ENCODE results near the gene PER2. TPM values are rescaled to one million over a fixed set of nuclear protein-coding genes. Genes with fewer than 3 reads are reported as not detected.

The PER2 gene
- total and polyA plus RNA-seq, 12 donors, result 1.3 to 11.4 (median 4.8) TPM

DNA sequence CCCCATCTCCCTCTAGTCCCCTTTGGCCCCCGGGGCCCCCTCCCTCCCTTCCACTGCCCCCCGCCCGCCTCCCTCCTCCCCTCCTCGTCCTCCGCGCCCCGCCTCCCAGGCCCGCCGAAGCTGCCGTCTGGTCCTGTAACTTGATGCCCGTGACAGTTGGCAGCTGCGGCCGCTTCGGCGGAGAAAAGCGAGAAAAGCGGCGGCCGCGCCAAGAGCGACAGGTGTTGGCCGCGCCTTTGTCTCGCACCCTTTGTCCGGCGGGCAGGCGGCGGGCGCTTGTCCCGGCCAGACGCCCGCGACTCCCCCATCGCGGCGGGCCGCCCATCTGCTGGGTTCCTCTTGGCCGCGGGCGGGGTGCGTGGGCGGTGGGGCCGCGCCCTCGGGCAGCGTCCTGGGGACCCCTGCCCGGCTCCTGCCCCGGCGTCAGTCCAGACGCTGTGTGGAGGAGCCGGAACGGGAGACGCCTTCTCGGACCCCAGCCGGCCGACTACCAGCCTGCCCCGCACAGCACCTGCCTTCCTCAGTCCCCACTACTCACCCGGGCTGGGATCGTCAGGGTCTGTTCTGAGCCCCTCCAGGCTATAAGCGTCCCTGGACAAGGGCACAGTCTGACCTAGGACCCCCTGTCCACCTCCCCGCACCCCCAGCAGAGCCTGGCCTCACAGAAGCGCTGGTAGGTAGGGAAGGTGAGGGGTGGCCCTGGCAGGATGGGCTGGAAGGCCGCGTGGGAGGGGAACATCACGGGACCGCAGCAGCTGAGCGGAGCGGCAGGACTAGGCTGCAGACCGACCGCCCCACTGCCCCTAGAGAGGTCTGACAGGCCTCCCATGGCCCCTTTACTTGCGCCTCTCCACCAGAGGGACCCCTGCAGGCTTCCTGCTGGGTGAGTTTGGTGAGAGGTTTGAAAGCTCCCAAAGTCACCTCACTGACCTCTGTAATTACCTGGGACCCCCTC is 47.4 kb downstream of the PER2 start:
- Histone ChIP-seq H3K4me1 (replicated peaks in 1 of 2) (peaks cover 13 to 25% of the 10 kb centered on the region in 2 donors), H3K27ac (no peak overlapping the region), H3K4me3 (peak overlapping the region in 1 of 4 donors; percentile 27), H3K9me3 (replicated peaks in 1 of 3) (no peaks in the 10 kb centered on the region), H3K36me3 (replicated peaks in 1 of 2) (peaks cover 0 to 6% of the 10 kb centered on the region in 2 donors), H3K27me3 (no peaks in the 10 kb centered on the region)
- DNase-seq, result peak in 5 of 7 donors; percentile 44 to 76 (median 58)
- 18 to 74% (median 46%) methylated on average over 11 to 70 of the region's 71 CpGs for WGBS, 4 donors
- TF ChIP-seq POLR2A (IDR thresholded peaks at IDR 0.05), result no peak
- TF ChIP-seq, protein P1, sequence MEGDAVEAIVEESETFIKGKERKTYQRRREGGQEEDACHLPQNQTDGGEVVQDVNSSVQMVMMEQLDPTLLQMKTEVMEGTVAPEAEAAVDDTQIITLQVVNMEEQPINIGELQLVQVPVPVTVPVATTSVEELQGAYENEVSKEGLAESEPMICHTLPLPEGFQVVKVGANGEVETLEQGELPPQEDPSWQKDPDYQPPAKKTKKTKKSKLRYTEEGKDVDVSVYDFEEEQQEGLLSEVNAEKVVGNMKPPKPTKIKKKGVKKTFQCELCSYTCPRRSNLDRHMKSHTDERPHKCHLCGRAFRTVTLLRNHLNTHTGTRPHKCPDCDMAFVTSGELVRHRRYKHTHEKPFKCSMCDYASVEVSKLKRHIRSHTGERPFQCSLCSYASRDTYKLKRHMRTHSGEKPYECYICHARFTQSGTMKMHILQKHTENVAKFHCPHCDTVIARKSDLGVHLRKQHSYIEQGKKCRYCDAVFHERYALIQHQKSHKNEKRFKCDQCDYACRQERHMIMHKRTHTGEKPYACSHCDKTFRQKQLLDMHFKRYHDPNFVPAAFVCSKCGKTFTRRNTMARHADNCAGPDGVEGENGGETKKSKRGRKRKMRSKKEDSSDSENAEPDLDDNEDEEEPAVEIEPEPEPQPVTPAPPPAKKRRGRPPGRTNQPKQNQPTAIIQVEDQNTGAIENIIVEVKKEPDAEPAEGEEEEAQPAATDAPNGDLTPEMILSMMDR (IDR thresholded peaks at IDR 0.05), result no peak
- intact Hi-C loops (cut with DNase I), result no loop called here

DNA sequence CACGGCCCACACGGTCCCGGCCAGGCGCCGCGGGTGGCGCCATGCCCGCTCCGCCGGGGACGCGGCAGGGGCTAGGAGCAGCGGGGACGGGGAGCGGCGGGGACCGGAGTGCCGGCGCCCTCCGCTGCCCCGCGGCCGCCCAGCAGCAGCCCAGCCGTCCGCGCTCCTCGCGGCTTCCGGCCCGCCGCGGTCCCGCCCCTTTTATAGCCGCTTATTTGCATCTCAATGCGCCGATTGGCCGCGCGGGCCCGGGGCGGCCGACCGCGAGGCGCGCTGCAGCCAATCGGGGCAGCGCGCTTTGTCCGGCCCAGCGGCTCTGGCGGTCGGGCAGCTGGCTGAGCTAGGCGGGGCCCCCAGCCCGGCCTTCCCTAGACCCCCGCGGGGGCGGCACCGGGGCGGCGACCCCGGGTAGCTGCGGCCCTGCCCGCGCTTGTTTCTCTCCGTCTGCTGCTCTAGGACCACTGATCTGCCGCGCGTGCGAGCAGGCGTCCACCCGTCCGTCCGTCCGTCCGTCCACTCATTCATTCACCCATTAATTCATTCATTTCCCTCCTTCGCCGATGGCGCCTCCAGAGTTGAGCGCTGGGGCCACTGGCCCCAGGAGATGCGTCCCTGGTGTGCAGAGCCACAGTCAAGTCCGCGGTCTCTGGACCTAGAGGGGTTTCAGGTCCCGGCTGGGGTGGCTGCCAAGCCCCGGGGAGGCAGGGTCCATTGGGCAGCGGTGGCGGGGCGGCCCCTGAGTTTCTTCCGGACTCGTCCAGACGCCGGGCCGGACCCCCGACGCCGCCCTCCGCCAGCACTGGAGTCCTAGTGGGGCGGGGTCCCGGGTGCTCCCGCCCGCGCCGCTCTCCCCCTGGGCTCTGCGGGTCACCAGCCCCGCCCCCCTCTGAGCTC is 48.3 kb downstream of the PER2 start, which contains the start of gene HES6:
Gene HES6, minus strand, starts transcription at position 176 of the 894 bp plus-strand sequence. Its CDS starts 133 bp downstream, at position 43.
- peak; percentile 86 to 94 (median 89) for DNase-seq
- peak within 1 kb of the TSS in 2 of 5 donors; percentile 33 to 69 for H3K27ac ChIP-seq
- intact Hi-C loops (cut with DNase I), result no loop called here

DNA sequence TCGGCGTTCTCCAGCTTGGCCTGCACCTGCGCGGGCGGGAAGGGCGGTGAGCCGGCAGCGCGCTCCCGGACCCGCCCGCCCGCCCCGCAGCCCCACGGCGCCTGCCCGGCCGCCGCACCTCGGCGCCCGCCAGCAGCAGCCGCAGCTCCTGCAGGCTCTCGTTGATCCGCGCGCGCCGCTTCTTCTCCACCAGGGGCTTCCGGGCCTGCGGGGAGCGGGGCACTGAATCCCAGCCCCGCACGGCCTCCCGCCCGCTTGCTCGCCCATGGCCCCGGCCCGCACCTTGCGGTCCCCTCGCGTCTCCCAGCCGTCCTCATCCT is 48.9 kb downstream of the PER2 start:
- Histone ChIP-seq H3K9me3 (replicated peaks in 1 of 3) (no peaks in the 10 kb centered on the region), H3K4me3 (peak overlapping the region in 2 of 4 donors; percentile 40 to 81), H3K27ac (peak overlapping the region in 2 of 5 donors; percentile 33 to 69), H3K27me3 (no peaks in the 10 kb centered on the region), H3K4me1 (replicated peaks in 1 of 2) (peaks cover 13 to 25% of the 10 kb centered on the region in 2 donors), H3K36me3 (replicated peaks in 1 of 2) (no peaks in the 10 kb centered on the region)
- whole genome bisulfite sequencing, 4 donors, result 0 to 20% (median 2%) methylated on average over 1 to 43 of the region's 43 CpGs
- no peak for TF ChIP-seq POLR2A (IDR thresholded peaks at IDR 0.05)
- TF ChIP-seq, protein P1 (IDR thresholded peaks at IDR 0.05), result peak in 2 of 6 experiments; percentile 4 to 34
- DNase-seq, result peak in 3 of 7 donors; percentile 33 to 42 (median 41)
- intact Hi-C loops (cut with DNase I), result no loop called here

More for the DNA sequence above, 48.3 kb downstream of the PER2 start, which contains the start of gene HES6:
- no peaks in the 10 kb centered on the region for H3K27me3 ChIP-seq
- H3K4me3 ChIP-seq, result peak within 1 kb of the TSS in 2 of 4 donors; percentile 40 to 81
- TF ChIP-seq, protein P1 (IDR thresholded peaks at IDR 0.05), result no peak
- peak; percentile 96 to 97 for TF ChIP-seq POLR2A (IDR thresholded peaks at IDR 0.05)
- WGBS, 4 donors, result 1 to 2% (median 1%) methylated on average over 37 to 104 of the region's 105 CpGs
- H3K36me3 ChIP-seq (replicated peaks in 1 of 2), result no peaks in the 10 kb centered on the region
- no peaks in the 10 kb centered on the region for H3K9me3 ChIP-seq (replicated peaks in 1 of 3)
- peaks cover 13 to 25% of the 10 kb centered on the region in 2 donors for H3K4me1 ChIP-seq (replicated peaks in 1 of 2)
